ENCODE measurements around the gene PPP1R12A. TPM values are rescaled to one million over a fixed set of nuclear protein-coding genes. Genes with fewer than 3 reads are reported as not detected.

The PPP1R12A gene
- total and polyA plus RNA-seq, 9 of the 15 experiments (the other 6 are each of a cell fraction or from before 2014, with no cell fraction given), result 26.4 to 119 (median 53.3) TPM

GRCh38 chr12:79964100-79964627, 29.3 kb upstream of the PPP1R12A start (continued):
- TF ChIP-seq ZBTB7A (IDR thresholded peaks at IDR 0.05; ENCODE audit: borderline replicate concordance, control insufficient read depth, low read depth, low read length) (no peak), TBP (optimal IDR thresholded peaks at IDR 0.05; ENCODE audit: low read depth, low read length) (no peak), MTA1 (IDR thresholded peaks at IDR 0.05; ENCODE audit: borderline replicate concordance) (no peak), GTF2E2 (tag; IDR thresholded peaks at IDR 0.05) (peak; percentile 60; the same call in 1 of the 2 replicates), HMBOX1 (IDR thresholded peaks at IDR 0.05) (no peak), ATF4 (CRISPR knock-in tag; IDR thresholded peaks at IDR 0.05) (peak; percentile 95), TFAM (CRISPR knock-in tag; conservative IDR thresholded peaks at IDR 0.05) (no peak), SRSF3 (IDR thresholded peaks at IDR 0.05; ENCODE audit: insufficient read depth, low read length) (no peak), E4F1 (CRISPR knock-in tag; IDR thresholded peaks at IDR 0.05; ENCODE audit: borderline replicate concordance) (no peak), PHTF2 (CRISPR knock-in tag; IDR thresholded peaks at IDR 0.05) (no peak), SMAD4 (CRISPR knock-in tag; conservative IDR thresholded peaks at IDR 0.05) (0 out of 2 replicates have a peak, but pooled peaks have one; percentile 48), IRF1 (CRISPR knock-in tag; IDR thresholded peaks at IDR 0.05; ENCODE audit: borderline replicate concordance) (no peak), CLOCK (CRISPR knock-in tag; IDR thresholded peaks at IDR 0.05; ENCODE audit: borderline replicate concordance) (no peak), NFIC (IDR thresholded peaks at IDR 0.05) (no peak), ILK (tag; IDR thresholded peaks at IDR 0.05; ENCODE audit: borderline replicate concordance, low read depth) (no peak), E2F6 (IDR thresholded peaks at IDR 0.05; ENCODE audit: borderline replicate concordance in 1 of 2, extremely low read depth in 1 of 2, insufficient read depth in 1 of 2, insufficient read length in 1 of 2, low read depth in 1 of 2, low read length in 1 of 2, poor library complexity in 1 of 2, severe bottlenecking in 1 of 2) (no peak)

Data from K562 (cell line).